ENCODE measurements around the gene HOXD10.

The HOXD10 gene

GRCh38 chr2:176115883-176116813, at the start of gene HOXD10:
TSS of gene HOXD10 (plus strand) at chr2:176116778. CDS start at chr2:176116834, 56 bp downstream.
- DNase-seq = no peak

- DNase-seq = no peak
Measured at GRCh38 chr2:176067589-176068418, 48.8 kb upstream of the HOXD10 start.

- DNase-seq = no peak
Measured at GRCh38 chr2:176068419-176068832, 48.2 kb upstream of the HOXD10 start.

- DNase-seq = no peak
Measured at GRCh38 chr2:176071330-176072291, 45.0 kb upstream of the HOXD10 start.

- DNase-seq = no peak
Measured at GRCh38 chr2:176072292-176072669, 44.3 kb upstream of the HOXD10 start.

GRCh38 chr2:176072951-176073904, 43.4 kb upstream of the HOXD10 start:
- no peak for DNase-seq

- DNase-seq = no peak
Measured at GRCh38 chr2:176074919-176075425, 41.6 kb upstream of the HOXD10 start.

GRCh38 chr2:176075481-176075880, 41.1 kb upstream of the HOXD10 start:
- DNase-seq = no peak

- no peak for DNase-seq
Measured at GRCh38 chr2:176076063-176076462, 40.5 kb upstream of the HOXD10 start.

GRCh38 chr2:176076796-176077195, 39.8 kb upstream of the HOXD10 start:
- DNase-seq = no peak

GRCh38 chr2:176078541-176079284, 37.9 kb upstream of the HOXD10 start:
- DNase-seq = no peak

GRCh38 chr2:176079285-176079830, 37.2 kb upstream of the HOXD10 start:
- DNase-seq = peak; percentile 34

GRCh38 chr2:176079831-176080539, 36.6 kb upstream of the HOXD10 start:
- peak; percentile 74 for DNase-seq

GRCh38 chr2:176080540-176081375, 35.8 kb upstream of the HOXD10 start:
- peak; percentile 29 for DNase-seq

- no peak for DNase-seq
Measured at GRCh38 chr2:176081376-176081836, 35.2 kb upstream of the HOXD10 start.

- DNase-seq = peak; percentile 26
Measured at GRCh38 chr2:176081837-176082524, 34.6 kb upstream of the HOXD10 start.

GRCh38 chr2:176082525-176082823, 34.1 kb upstream of the HOXD10 start:
- no peak for DNase-seq
